ENCODE measurements around the gene LRIT2. TPM values are rescaled to one million over a fixed set of nuclear protein-coding genes. Genes with fewer than 3 reads are reported as not detected.

The LRIT2 gene
- total RNA-seq, 1 experiment from 2014 or later, result not detected

GRCh38 chr10:84261236-84261915, 36.0 kb upstream of the LRIT2 start:
- H3K27ac ChIP-seq (ENCODE audit: insufficient read length, low read depth, low read length), result no peak overlapping the region
- H3K27me3 Mint-ChIP-seq (ENCODE audit: low read depth), result peaks cover 14% of the 10 kb centered on the region
- no peak overlapping the region for H3K9ac ChIP-seq (ENCODE audit: extremely low read depth, insufficient read length, low read length)
- H3K4me1 Mint-ChIP-seq, result peaks cover 11 to 12% of the 10 kb centered on the region in 2 experiments
- H3T11ph ChIP-seq (ENCODE audit: low read length), result no peak overlapping the region
- no peak overlapping the region for H3K23ac ChIP-seq (ENCODE audit: insufficient read length, low read depth, low read length)
- no peak overlapping the region for H2AK5ac ChIP-seq (ENCODE audit: insufficient read length, low read length)
- H3K14ac ChIP-seq (ENCODE audit: insufficient read depth, low read length), result no peak overlapping the region
- no peak for TF ChIP-seq CTCF (conservative IDR thresholded peaks at IDR 0.05)
- H2BK15ac ChIP-seq (ENCODE audit: low read depth, low read length), result no peak overlapping the region
- no peak overlapping the region for H3K4me2 ChIP-seq (ENCODE audit: insufficient read depth, insufficient read length, low read length)
- H4K20me1 ChIP-seq (ENCODE audit: control insufficient read depth, insufficient read depth, insufficient read length), result no peaks in the 10 kb centered on the region
- no peaks in the 10 kb centered on the region; the same call in 1 of the 2 replicates for H3K27me3 ChIP-seq (ENCODE audit: insufficient read depth, low read length)
- no peaks in the 10 kb centered on the region for H3K9me3 Mint-ChIP-seq
- no peaks in the 10 kb centered on the region for H3K9me3 ChIP-seq (ENCODE audit: control insufficient read depth, low read depth, low read length)
- no peaks in the 10 kb centered on the region for H3K79me1 ChIP-seq (ENCODE audit: insufficient read depth, low read depth, low read length, poor library complexity, severe bottlenecking)
- H3K4me1 ChIP-seq (ENCODE audit: insufficient read depth, low read length), result no peaks in the 10 kb centered on the region
- H4K5ac ChIP-seq (ENCODE audit: insufficient read length, low read depth, low read length), result no peak overlapping the region
- H2AFZ ChIP-seq (ENCODE audit: low read length), result no peak overlapping the region
- no peak overlapping the region for H3K4me3 Mint-ChIP-seq
- no peak overlapping the region; a peak in 1 of 7 replicates for H3K27ac Mint-ChIP-seq
- H2BK120ac ChIP-seq (ENCODE audit: low read depth, low read length, poor library complexity, severe bottlenecking), result no peak overlapping the region
- no peak overlapping the region for H2BK12ac ChIP-seq (ENCODE audit: insufficient read length, low read depth, low read length)
- no peak overlapping the region for H4K8ac ChIP-seq (replicated peaks; ENCODE audit: insufficient read length, low read depth, low read length)
- no peaks in the 10 kb centered on the region for H3K23me2 ChIP-seq (ENCODE audit: insufficient read length, low read depth, low read length, poor library complexity, severe bottlenecking)
- H3K36me3 Mint-ChIP-seq (ENCODE audit: insufficient read depth in 1 of 3, low read depth in 3 of 3), result no peaks in the 10 kb centered on the region; a peak in 1 of 7 replicates
- no CpG with 5 or more reads among the region's 7 CpGs for WGBS (ENCODE audit: extremely low coverage, insufficient read length, low lambda C conversion rate)
- H3K18ac ChIP-seq (ENCODE audit: insufficient read length, low read depth, low read length), result no peak overlapping the region
- no peak for DNase-seq
- H3K4ac ChIP-seq (ENCODE audit: low read depth, low read length), result no peak overlapping the region
- no peak overlapping the region for H4K91ac ChIP-seq (ENCODE audit: insufficient read length, low read depth, low read length)
- no peak overlapping the region for H2BK5ac ChIP-seq (ENCODE audit: insufficient read length, low read length)
- no peak overlapping the region for H3K56ac ChIP-seq (ENCODE audit: insufficient read length, low read depth, low read length)
- H2BK20ac ChIP-seq (ENCODE audit: low read depth, low read length, poor library complexity, severe bottlenecking), result no peak overlapping the region
- H3K79me2 ChIP-seq (ENCODE audit: insufficient read depth, low read length), result no peaks in the 10 kb centered on the region

Measured in H9 (cell line).